ENCODE measurements around the gene SUSD3. TPM values are rescaled to one million over a fixed set of nuclear protein-coding genes. Genes with fewer than 3 reads are reported as not detected.
A peak's percentile ranks its signal among the peaks of the same experiment; 100 is the strongest.

Gene SUSD3
- total RNA-seq, 1 experiment from 2014 or later: 9.0 TPM

GRCh38 chr9:93049491-93049890, 9.0 kb upstream of the SUSD3 start:
- DNase-seq: no peak
- Histone ChIP-seq H3K56ac (ENCODE audit: insufficient read length, low read depth, low read length) (no peak overlapping the region), H3K18ac (ENCODE audit: insufficient read length, low read depth, low read length) (no peak overlapping the region), H3K79me2 (ENCODE audit: insufficient read depth, low read length) (no peaks in the 10 kb centered on the region), H3K4me2 (ENCODE audit: insufficient read depth, insufficient read length, low read length) (no peak overlapping the region), H2BK12ac (ENCODE audit: insufficient read length, low read depth, low read length) (no peak overlapping the region), H3K23ac (ENCODE audit: insufficient read length, low read depth, low read length) (no peak overlapping the region), H4K8ac (replicated peaks; ENCODE audit: insufficient read length, low read depth, low read length) (no peak overlapping the region), H3K4ac (ENCODE audit: low read depth, low read length) (no peak overlapping the region), H2BK5ac (ENCODE audit: insufficient read length, low read length) (no peak overlapping the region), H4K20me1 (ENCODE audit: control insufficient read depth, insufficient read depth, insufficient read length) (no peaks in the 10 kb centered on the region), H3K27ac (ENCODE audit: insufficient read length, low read depth, low read length) (no peak overlapping the region), H3K27me3 (ENCODE audit: insufficient read depth, low read length) (no peaks in the 10 kb centered on the region), H2AK5ac (ENCODE audit: insufficient read length, low read length) (no peak overlapping the region), H3K79me1 (ENCODE audit: insufficient read depth, low read depth, low read length, poor library complexity, severe bottlenecking) (no peaks in the 10 kb centered on the region), H2BK20ac (ENCODE audit: low read depth, low read length, poor library complexity, severe bottlenecking) (no peak overlapping the region), H3K9me3 (ENCODE audit: control insufficient read depth, low read depth, low read length) (no peaks in the 10 kb centered on the region), H2BK15ac (ENCODE audit: low read depth, low read length) (no peak overlapping the region), H2BK120ac (ENCODE audit: low read depth, low read length, poor library complexity, severe bottlenecking) (no peak overlapping the region), H4K5ac (ENCODE audit: insufficient read length, low read depth, low read length) (no peak overlapping the region), H3K4me1 (ENCODE audit: insufficient read depth, low read length) (no peaks in the 10 kb centered on the region), H2AFZ (ENCODE audit: low read length) (no peak overlapping the region), H3K14ac (ENCODE audit: insufficient read depth, low read length) (no peak overlapping the region), H3T11ph (ENCODE audit: low read length) (no peak overlapping the region), H4K91ac (ENCODE audit: insufficient read length, low read depth, low read length) (no peak overlapping the region), H3K9ac (ENCODE audit: extremely low read depth, insufficient read length, low read length) (no peak overlapping the region), H3K23me2 (ENCODE audit: insufficient read length, low read depth, low read length, poor library complexity, severe bottlenecking) (no peaks in the 10 kb centered on the region)
- no peak overlapping the region; a peak in 1 of 5 replicates for H3K4me3 Mint-ChIP-seq
- peak overlapping the region in 1 of 3 experiments; percentile 47; a peak in 1 of 7 replicates for H3K27ac Mint-ChIP-seq
- H3K9me3 Mint-ChIP-seq: peaks cover 3 to 8% of the 10 kb centered on the region in 2 experiments; a peak in 2 of 5 replicates
- peaks cover 24 to 27% of the 10 kb centered on the region in 2 experiments for H3K4me1 Mint-ChIP-seq
- H3K27me3 Mint-ChIP-seq (ENCODE audit: low read depth): peaks cover 17% of the 10 kb centered on the region
- H3K36me3 Mint-ChIP-seq (ENCODE audit: insufficient read depth in 1 of 3, low read depth in 3 of 3): peaks cover 0 to 5% (median 0%) of the 10 kb centered on the region in 3 experiments; a peak in 3 of 7 replicates
- TF ChIP-seq, protein P1, sequence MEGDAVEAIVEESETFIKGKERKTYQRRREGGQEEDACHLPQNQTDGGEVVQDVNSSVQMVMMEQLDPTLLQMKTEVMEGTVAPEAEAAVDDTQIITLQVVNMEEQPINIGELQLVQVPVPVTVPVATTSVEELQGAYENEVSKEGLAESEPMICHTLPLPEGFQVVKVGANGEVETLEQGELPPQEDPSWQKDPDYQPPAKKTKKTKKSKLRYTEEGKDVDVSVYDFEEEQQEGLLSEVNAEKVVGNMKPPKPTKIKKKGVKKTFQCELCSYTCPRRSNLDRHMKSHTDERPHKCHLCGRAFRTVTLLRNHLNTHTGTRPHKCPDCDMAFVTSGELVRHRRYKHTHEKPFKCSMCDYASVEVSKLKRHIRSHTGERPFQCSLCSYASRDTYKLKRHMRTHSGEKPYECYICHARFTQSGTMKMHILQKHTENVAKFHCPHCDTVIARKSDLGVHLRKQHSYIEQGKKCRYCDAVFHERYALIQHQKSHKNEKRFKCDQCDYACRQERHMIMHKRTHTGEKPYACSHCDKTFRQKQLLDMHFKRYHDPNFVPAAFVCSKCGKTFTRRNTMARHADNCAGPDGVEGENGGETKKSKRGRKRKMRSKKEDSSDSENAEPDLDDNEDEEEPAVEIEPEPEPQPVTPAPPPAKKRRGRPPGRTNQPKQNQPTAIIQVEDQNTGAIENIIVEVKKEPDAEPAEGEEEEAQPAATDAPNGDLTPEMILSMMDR (conservative IDR thresholded peaks at IDR 0.05): no peak
- no CpG with 5 or more reads among the region's 4 CpGs for WGBS (ENCODE audit: extremely low coverage, insufficient read length, low lambda C conversion rate)

Data from H9 (cell line).